Fibroblast of the conjunctiva (primary cell): ENCODE data around the gene CXorf49B.
"Not testable (repeated sequence)": the region's sequence is repeated elsewhere in the genome, so short reads cannot be mapped to it uniquely, and the experiment has no call there.

ENCODE experiments used
- DNase-seq: peaks from one replicate; pipeline ENCODE4 v3.0.0-alpha.2; 2010; ENCODE audit warnings: low read depth

Gene CXorf49B

DNA sequence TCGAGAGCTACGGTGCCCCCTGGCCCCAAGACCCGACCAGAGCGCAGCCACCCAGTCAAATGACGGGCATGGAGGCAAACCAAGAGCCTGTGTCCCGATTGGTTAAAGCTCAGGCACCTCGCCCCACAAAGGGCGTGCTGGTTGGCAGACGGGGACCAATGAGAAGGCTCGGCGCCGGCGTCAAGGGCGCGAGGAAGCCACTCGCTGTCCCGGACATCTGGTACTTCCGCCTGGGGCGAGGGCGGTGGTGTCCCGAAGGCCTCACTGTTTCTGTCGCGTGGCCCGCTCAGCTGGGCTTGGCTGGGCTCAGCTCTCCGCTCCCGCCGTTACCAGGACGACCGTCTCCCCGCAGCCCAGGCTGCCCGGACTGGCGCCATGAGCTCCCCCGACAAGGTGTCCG is at the start of gene CXorf49B:
Gene CXorf49B (plus strand): TSS at position 301 of the 400 bp plus-strand sequence. CDS start 75 bp downstream, at position 376.
- not testable (repeated sequence) for DNase-seq

- not testable (repeated sequence) for DNase-seq
Observed at GRCh38 chrX:71714064-71714463, 49.1 kb upstream of the CXorf49B start.

DNA sequence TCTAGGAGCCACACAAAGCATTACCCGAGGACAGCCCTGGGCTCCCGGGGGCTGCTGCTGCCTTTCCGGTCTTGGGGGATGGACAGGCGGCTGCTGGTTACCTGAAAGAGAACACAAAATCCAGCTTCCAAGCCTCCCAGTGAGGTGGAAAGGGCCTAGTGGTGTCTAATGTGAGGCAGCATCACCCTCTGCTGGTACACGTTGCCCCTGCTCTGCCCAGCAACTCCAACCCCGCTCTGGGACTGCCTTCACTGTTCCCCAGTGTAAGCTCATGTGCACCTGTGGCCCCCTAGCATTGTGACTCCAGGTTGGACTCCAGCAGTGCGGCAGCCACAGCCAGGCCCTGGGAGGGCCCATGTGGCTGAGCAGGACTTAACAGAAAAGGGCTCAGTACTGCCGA is 47.6 kb upstream of the CXorf49B start:
- DNase-seq: not testable (repeated sequence)

GRCh38 chrX:71716323-71716722 is 46.8 kb upstream of the CXorf49B start:
- not testable (repeated sequence) for DNase-seq

GRCh38 chrX:71718185-71718584 is 45.0 kb upstream of the CXorf49B start, which contains the start of gene CXorf49:
CXorf49 (minus strand) TSS chrX:71718285; CDS start chrX:71718151, 134 bp downstream.
- not testable (repeated sequence) for DNase-seq

DNA sequence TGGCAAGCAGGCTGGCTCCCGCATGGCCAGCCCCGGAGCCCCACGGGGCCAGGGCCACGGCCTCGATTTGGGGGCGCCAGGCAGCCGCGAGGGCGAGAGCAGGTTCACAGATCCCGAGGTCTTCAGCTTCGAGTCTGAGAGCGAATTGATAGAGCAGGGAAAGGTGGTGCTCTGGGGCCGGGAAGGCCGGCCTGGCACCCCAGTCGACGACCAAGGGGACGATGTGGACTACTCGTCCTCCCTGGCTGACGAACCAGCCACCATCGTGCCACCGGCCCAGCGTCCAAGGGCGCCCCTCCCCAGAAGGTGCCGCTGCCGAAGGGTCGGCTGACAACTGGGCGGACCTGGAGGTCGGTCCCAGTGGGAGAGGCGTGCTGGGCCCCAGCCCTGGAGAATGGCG is 44.0 kb upstream of the CXorf49B start:
- not testable (repeated sequence) for DNase-seq

GRCh38 chrX:71720289-71720886 is 42.8 kb upstream of the CXorf49B start:
- not testable (repeated sequence) for DNase-seq

DNA sequence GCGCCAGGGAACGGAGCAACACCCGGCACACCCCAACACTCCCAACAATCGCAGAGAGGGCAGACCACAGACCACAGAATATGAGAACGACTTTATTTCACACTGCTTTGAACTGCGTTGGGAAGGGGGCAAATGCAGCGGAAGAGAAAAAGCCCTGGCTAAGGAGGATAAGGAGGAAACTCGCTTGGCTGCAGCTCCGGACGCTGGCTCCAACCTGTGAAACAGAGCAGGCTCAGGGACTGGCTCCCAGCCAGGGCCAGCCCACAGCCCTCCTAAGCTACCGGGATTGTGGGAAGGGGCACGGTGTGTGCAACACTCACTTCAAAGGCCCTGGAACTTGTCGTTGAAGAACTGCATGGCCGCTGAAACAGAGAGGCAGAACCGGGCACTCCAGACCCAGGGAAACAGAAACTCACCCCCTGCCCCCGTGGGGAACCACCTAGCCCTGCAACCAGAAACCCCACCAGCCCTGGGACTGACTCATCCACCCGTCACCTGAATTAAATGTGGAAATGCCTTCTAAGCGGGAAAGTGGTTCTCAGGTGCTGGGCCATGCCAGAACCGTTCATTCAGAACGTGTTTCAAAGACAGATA is 2.4 kb upstream of the CXorf49B start:
- not testable (repeated sequence) for DNase-seq

- DNase-seq: not testable (repeated sequence)
Observed at GRCh38 chrX:71764832-71765231, 1.7 kb downstream of the CXorf49B start.

GRCh38 chrX:71765613-71766012 is 2.5 kb downstream of the CXorf49B start:
- not testable (repeated sequence) for DNase-seq

DNA sequence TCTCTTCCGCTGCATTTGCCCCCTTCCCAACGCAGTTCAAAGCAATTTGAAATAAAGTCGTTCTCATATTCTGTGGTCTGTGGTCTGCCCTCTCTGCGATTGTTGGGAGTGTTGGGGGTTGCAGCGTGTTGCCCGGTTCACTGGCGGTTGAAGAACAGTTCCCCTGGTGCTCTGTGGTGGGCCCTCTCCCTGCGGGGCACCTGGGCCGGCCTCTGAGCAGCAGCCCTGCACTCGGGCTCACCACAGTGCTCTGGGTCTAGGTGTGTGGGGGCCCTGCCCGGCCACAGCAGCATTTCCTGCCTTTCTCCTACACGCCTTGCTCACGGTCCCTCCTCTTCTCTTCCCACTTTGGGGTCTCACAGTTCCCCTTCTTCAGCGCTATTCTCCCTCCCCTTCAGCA is 4.0 kb downstream of the CXorf49B start:
- not testable (repeated sequence) for DNase-seq

DNA sequence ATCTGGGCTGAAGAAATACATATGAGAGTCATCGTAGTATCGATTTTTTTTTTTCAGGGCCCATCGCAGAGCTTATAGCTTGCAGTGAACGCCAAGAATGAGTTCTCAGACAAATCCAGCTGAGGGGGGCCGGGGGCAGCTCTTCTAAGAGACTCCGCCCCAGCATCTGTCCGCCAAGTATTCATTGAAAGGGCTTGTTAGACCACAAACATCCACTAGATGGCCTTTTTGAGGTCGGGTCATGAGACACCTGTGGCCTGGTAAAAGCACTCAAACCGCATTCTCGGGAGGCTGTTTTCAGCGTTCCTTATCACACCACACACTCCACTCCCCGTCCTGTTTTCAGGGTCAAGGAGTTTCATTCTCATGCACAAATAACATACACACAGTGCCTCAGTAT is 15.2 kb downstream of the CXorf49B start:
- not testable (repeated sequence) for DNase-seq

GRCh38 chrX:71782225-71782949 is 19.2 kb downstream of the CXorf49B start:
- not testable (repeated sequence) for DNase-seq

GRCh38 chrX:71782950-71783299 is 19.8 kb downstream of the CXorf49B start:
- not testable (repeated sequence) for DNase-seq

- DNase-seq: not testable (repeated sequence)
Observed at GRCh38 chrX:71783569-71784347, 20.6 kb downstream of the CXorf49B start.

DNA sequence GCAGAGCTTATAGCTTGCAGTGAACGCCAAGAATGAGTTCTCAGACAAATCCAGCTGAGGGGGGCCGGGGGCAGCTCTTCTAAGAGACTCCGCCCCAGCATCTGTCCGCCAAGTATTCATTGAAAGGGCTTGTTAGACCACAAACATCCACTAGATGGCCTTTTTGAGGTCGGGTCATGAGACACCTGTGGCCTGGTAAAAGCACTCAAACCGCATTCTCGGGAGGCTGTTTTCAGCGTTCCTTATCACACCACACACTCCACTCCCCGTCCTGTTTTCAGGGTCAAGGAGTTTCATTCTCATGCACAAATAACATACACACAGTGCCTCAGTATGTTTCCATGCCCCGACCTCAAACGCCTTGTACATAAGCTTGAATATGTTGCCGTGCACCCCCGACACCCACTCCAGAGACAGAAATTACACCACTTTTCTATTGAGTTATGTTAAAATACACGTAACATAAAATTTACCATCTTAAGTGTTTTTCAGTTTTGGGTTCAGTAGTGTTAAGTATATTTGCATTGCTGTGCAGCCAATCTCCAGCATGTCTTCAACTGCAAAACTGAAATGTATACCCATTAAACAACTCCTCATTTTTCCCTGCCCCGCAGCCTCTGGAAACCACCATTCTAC is 21.3 kb downstream of the CXorf49B start:
- not testable (repeated sequence) for DNase-seq

DNA sequence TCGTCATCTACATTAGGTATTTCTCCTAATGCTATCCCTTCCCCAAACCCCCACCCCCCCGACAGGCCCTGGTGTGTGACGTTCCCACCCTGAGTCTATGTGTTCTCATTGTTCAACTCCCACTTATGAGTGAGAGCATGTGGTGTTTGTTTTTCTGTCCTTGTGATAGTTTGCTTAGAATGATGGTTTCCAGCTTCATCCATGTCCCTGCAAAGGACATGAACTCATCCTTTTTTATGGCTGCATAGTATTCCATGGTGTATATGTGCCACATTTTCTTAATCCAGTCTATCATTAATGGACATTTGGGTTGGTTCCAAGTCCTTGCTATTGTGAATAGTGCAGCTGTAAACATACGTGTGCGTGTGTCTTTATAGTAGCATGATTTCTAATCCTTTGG is 43.3 kb downstream of the CXorf49B start:
- DNase-seq: not testable (repeated sequence)

- DNase-seq: no peak
Observed at GRCh38 chrX:71809886-71810285, 46.7 kb downstream of the CXorf49B start.

- DNase-seq: no peak
Observed at GRCh38 chrX:71814123-71814912, 51.2 kb downstream of the CXorf49B start.

DNA sequence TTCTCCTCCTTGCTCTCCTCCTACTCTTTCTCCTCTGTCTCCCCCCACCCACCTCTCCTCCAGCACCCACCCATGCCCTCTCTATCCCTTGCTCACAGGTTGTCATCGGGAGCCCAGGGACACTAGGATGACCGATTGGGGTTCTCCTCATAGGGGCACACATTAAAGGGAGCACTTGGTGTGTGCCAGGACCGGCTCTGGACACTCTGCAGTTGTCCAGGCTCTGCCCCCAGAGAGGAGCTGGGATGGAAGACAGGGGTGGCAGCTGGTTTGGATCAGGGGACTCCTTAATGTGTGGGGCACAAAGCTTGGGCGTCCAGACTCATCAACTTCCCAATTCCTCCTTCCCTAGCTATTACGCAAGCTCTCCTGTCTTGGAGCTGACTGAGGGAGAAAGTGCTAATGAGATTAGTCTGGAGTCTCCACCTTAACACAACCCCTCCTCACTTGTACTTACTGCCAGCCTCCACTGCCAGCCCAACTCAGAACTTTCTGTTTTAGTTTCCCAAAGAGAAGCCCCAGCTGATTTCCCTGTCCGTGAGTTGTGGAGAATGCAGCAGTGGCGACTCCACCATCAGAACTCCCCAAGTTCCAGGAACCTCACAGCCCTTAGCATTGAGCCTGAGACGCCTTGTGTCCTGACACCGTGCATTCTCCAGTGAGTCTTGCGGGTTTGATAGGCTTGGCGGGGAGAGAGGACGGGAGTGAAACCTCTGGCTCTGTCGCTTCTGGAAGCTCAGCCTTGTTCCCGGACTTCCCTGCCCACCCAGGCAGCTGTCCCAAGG is 52.2 kb downstream of the CXorf49B start:
- no peak for DNase-seq
